K562 (cell line): ENCODE data around the gene CDKN2AIP. TPM values are rescaled to one million over a fixed set of nuclear protein-coding genes. Genes with fewer than 3 reads are reported as not detected.

Experiments
- DACH1 ChIP-seq: fragments of 450-650 bp; IDR thresholded peaks from 2 replicates; pipeline ENCODE4 v1.6.1; 2018; ENCODE audit not compliant: partially characterized antibody
- E2F6 ChIP-seq, 2 experiments: IDR thresholded peaks; 2 replicates each; pipeline ENCODE4 v1.6.1; 2011; ENCODE audit warnings: borderline replicate concordance in 1 of 2, control low read depth in 1 of 2, low read depth in 1 of 2, low read length in 1 of 2, mild to moderate bottlenecking in 1 of 2, mixed read lengths in 1 of 2, moderate library complexity in 1 of 2; ENCODE audit not compliant: insufficient read depth in 1 of 2, insufficient read length in 1 of 2, poor library complexity in 1 of 2, severe bottlenecking in 1 of 2; ENCODE audit errors: extremely low read depth in 1 of 2
- FOXK1 ChIP-seq: sonication (generic); formaldehyde crosslinking; IDR thresholded peaks from 2 replicates; pipeline ENCODE4 v1.8.0; 2022; ENCODE audit warnings: missing genetic modification reagents, mild to moderate bottlenecking, borderline replicate concordance
- HINFP ChIP-seq: fragments of 450-650 bp; conservative IDR thresholded peaks from 2 replicates; pipeline ENCODE4 v1.6.1; 2016; ENCODE audit warnings: missing genetic modification characterization, low read depth, mild to moderate bottlenecking, control low read depth, missing compliant biosample characterization
- NFE2 ChIP-seq: IDR thresholded peaks from 2 replicates; pipeline ENCODE4 v1.6.1; 2014; ENCODE audit warnings: antibody characterized with exemption, low read depth
- NKRF ChIP-seq: fragments of 450-650 bp; IDR thresholded peaks from 2 replicates; pipeline ENCODE4 v1.6.1; 2016; ENCODE audit warnings: borderline replicate concordance
- PBX2 ChIP-seq, 2 experiments: IDR thresholded peaks in 1 of 2; conservative IDR thresholded peaks in 1 of 2; 2 replicates each; pipeline ENCODE4 v1.6.1; 2016; ENCODE audit warnings: low read depth in 2 of 2, mild to moderate bottlenecking in 1 of 2, missing compliant biosample characterization in 1 of 2, missing genetic modification characterization in 1 of 2, moderate library complexity in 1 of 2
- REST ChIP-seq, 2 experiments: fragments of 450-650 bp; formaldehyde crosslinking in 1 of 2; IDR thresholded peaks; 2 replicates each; pipeline versions ENCODE4 v1.4.0 to v1.6.1; 2014 to 2020; ENCODE audit warnings: mild to moderate bottlenecking in 2 of 2, borderline replicate concordance in 1 of 2, low read depth in 1 of 2
- polyA plus RNA-seq, 8 experiments: library from polyadenylated mRNA; depleted of rRNA in 4 of 8; stranded (reverse) in 5 of 8; unstranded in 3 of 8; fragments of >200 nt; fragmentation: Nextera tagmentation in 2 of 8; fragmentation: Illumina TruSeq in 1 of 8; extraction: Ambion mirVana in 2 of 8; extraction: Trizol in 1 of 8; gene quantifications; 2 replicates each; pipeline versions ENCODE4 v1.2.1 to v1.2.3, GENCODE V29; 2011 to 2014; ENCODE audit warnings: inconsistent platforms in 1 of 8, missing spikeins in 1 of 8
- total RNA-seq, 7 experiments: library from RNA; depleted of rRNA in 6 of 7; stranded (reverse); fragments of >200 nt in 6 of 7; fragmentation: Illumina TruSeq in 2 of 7; extraction: Trizol in 2 of 7; gene quantifications; 2 replicates each; pipeline versions ENCODE4 v1.2.1 to v1.2.3, GENCODE V29; 2011 to 2021; ENCODE audit warnings: low replicate concordance in 1 of 7

The CDKN2AIP gene
- total and polyA plus RNA-seq, 9 of the 15 experiments (the other 6 are each of a cell fraction or from before 2014, with no cell fraction given) = 5.9 to 22.0 (median 19.7) TPM

GRCh38 chr4:183407635-183408464 lies 36.6 kb upstream of the CDKN2AIP start (continued):
- TF ChIP-seq REST (IDR thresholded peaks at IDR 0.05; ENCODE audit: borderline replicate concordance) (no peak), REST (CRISPR knock-in tag; IDR thresholded peaks at IDR 0.05; ENCODE audit: low read depth) (no peak), NKRF (no peak), DACH1 (no peak), FOXK1 (CRISPR knock-in tag) (no peak), NFE2 (no peak), PBX2 (CRISPR knock-in tag; IDR thresholded peaks at IDR 0.05; ENCODE audit: low read depth) (no peak), PBX2 (tag; conservative IDR thresholded peaks at IDR 0.05; ENCODE audit: low read depth) (no peak), E2F6 (IDR thresholded peaks at IDR 0.05; ENCODE audit: borderline replicate concordance in 1 of 2, extremely low read depth in 1 of 2, insufficient read depth in 1 of 2, insufficient read length in 1 of 2, low read depth in 1 of 2, low read length in 1 of 2, poor library complexity in 1 of 2, severe bottlenecking in 1 of 2) (no peak), HINFP (tag) (peak; percentile 67; the same call in 1 of the 2 replicates)
